GM12878 (cell line): ENCODE measurements around the gene SPACA1.

Experiments
- SIX5 ChIP-seq: IDR thresholded peaks from 2 replicates; pipeline ENCODE4 v1.6.1; 2011; ENCODE audit warnings: mild to moderate bottlenecking, low read depth, low read length, moderate library complexity; ENCODE audit not compliant: severe bottlenecking
- YY1 ChIP-seq: IDR thresholded peaks from 2 replicates; pipeline ENCODE4 v1.6.1; 2011; ENCODE audit warnings: low read depth, mild to moderate bottlenecking, low read length

GRCh38 chr6:88047510-88048150 lies at the start of gene SPACA1:
- TF ChIP-seq SIX5 = no peak
- TF ChIP-seq YY1 = no peak
